ENCODE results near the gene PTPRT. TPM values are rescaled to one million over a fixed set of nuclear protein-coding genes. Genes with fewer than 3 reads are reported as not detected.

The PTPRT gene
- total RNA-seq, 1 experiment from 2014 or later, result 0.13 TPM

- Histone ChIP-seq H3K23me2 (ENCODE audit: insufficient read length, low read depth, low read length, poor library complexity, severe bottlenecking) (no peaks in the 10 kb centered on the region), H4K20me1 (ENCODE audit: control insufficient read depth, insufficient read depth, insufficient read length) (no peaks in the 10 kb centered on the region), H3K23ac (ENCODE audit: insufficient read length, low read depth, low read length) (no peak overlapping the region), H2BK120ac (ENCODE audit: low read depth, low read length, poor library complexity, severe bottlenecking) (no peak overlapping the region), H3K9ac (ENCODE audit: extremely low read depth, insufficient read length, low read length) (no peak overlapping the region), H3K4me2 (ENCODE audit: insufficient read depth, insufficient read length, low read length) (no peak overlapping the region), H3K14ac (ENCODE audit: insufficient read depth, low read length) (no peak overlapping the region), H2BK12ac (ENCODE audit: insufficient read length, low read depth, low read length) (no peak overlapping the region), H2BK15ac (ENCODE audit: low read depth, low read length) (no peak overlapping the region), H2AK5ac (ENCODE audit: insufficient read length, low read length) (no peak overlapping the region), H2BK5ac (ENCODE audit: insufficient read length, low read length) (no peak overlapping the region), H3K79me1 (ENCODE audit: insufficient read depth, low read depth, low read length, poor library complexity, severe bottlenecking) (no peaks in the 10 kb centered on the region), H3K4me1 (ENCODE audit: insufficient read depth, low read length) (no peaks in the 10 kb centered on the region), H3K56ac (ENCODE audit: insufficient read length, low read depth, low read length) (no peak overlapping the region), H3K79me2 (ENCODE audit: insufficient read depth, low read length) (no peaks in the 10 kb centered on the region), H2BK20ac (ENCODE audit: low read depth, low read length, poor library complexity, severe bottlenecking) (no peak overlapping the region), H3K18ac (ENCODE audit: insufficient read length, low read depth, low read length) (no peak overlapping the region), H3K27me3 (ENCODE audit: insufficient read depth, low read length) (peaks cover under 1% of the 10 kb centered on the region; the same call in 1 of the 2 replicates), H3K4ac (ENCODE audit: low read depth, low read length) (no peak overlapping the region), H3K27ac (ENCODE audit: insufficient read length, low read depth, low read length) (no peak overlapping the region), H4K8ac (replicated peaks; ENCODE audit: insufficient read length, low read depth, low read length) (no peak overlapping the region), H3T11ph (ENCODE audit: low read length) (no peak overlapping the region), H2AFZ (ENCODE audit: low read length) (no peak overlapping the region), H4K5ac (ENCODE audit: insufficient read length, low read depth, low read length) (no peak overlapping the region), H3K9me3 (ENCODE audit: control insufficient read depth, low read depth, low read length) (no peaks in the 10 kb centered on the region), H4K91ac (ENCODE audit: insufficient read length, low read depth, low read length) (no peak overlapping the region)
- H3K4me1 Mint-ChIP-seq, result peaks cover 13 to 22% of the 10 kb centered on the region in 2 experiments
- no peak overlapping the region; a peak in 1 of 7 replicates for H3K27ac Mint-ChIP-seq
- no CpG with 5 or more reads among the region's 3 CpGs for WGBS (ENCODE audit: extremely low coverage, insufficient read length, low lambda C conversion rate)
- H3K4me3 Mint-ChIP-seq, result no peak overlapping the region
- no peak for TF ChIP-seq CTCF (conservative IDR thresholded peaks at IDR 0.05)
- H3K27me3 Mint-ChIP-seq (ENCODE audit: low read depth), result peaks cover 99% of the 10 kb centered on the region
- no peak for DNase-seq
- peaks cover 0 to 3% of the 10 kb centered on the region in 2 experiments; a peak in 1 of 5 replicates for H3K9me3 Mint-ChIP-seq
- no peaks in the 10 kb centered on the region; a peak in 1 of 7 replicates for H3K36me3 Mint-ChIP-seq (ENCODE audit: insufficient read depth in 1 of 3, low read depth in 3 of 3)
These were observed 6.5 kb upstream of the PTPRT start for GRCh38 chr20:43196243-43196642.
